Endothelial cell (in vitro differentiated cells): Measurements from ENCODE around the gene SCAPER. TPM values are rescaled to one million over a fixed set of nuclear protein-coding genes. Genes with fewer than 3 reads are reported as not detected.

ENCODE experiments used
- DNase-seq: peaks from one replicate; pipeline ENCODE4 v3.0.0; 2021; ENCODE audit warnings: low spot score
- H3K27ac Mint-ChIP-seq: one replicate; pipeline ENCODE4 v1.8.0; 2021; ENCODE audit warnings: mixed read lengths, inconsistent platforms; ENCODE audit not compliant: unreplicated experiment
- H3K27me3 Mint-ChIP-seq: one replicate; pipeline ENCODE4 v1.8.0; 2021; ENCODE audit warnings: mild to moderate bottlenecking, moderate library complexity, mixed read lengths, inconsistent platforms; ENCODE audit not compliant: unreplicated experiment
- H3K36me3 Mint-ChIP-seq: one replicate; pipeline ENCODE4 v1.8.0; 2021; ENCODE audit warnings: mild to moderate bottlenecking, low read depth, mixed read lengths, inconsistent platforms; ENCODE audit not compliant: unreplicated experiment
- H3K4me1 Mint-ChIP-seq: one replicate; pipeline ENCODE4 v1.8.0; 2021; ENCODE audit warnings: mild to moderate bottlenecking, mixed read lengths, inconsistent platforms; ENCODE audit not compliant: unreplicated experiment
- H3K4me3 Mint-ChIP-seq: one replicate; pipeline ENCODE4 v1.8.0; 2021; ENCODE audit warnings: mild to moderate bottlenecking, mixed read lengths, inconsistent platforms; ENCODE audit not compliant: unreplicated experiment
- H3K9me3 Mint-ChIP-seq: one replicate; pipeline ENCODE4 v1.8.0; 2021; ENCODE audit warnings: mixed read lengths, inconsistent platforms; ENCODE audit not compliant: unreplicated experiment
- CTCF ChIP-seq: fragments of 200-600 bp; sonication (generic); IDR thresholded peaks from one replicate; pipeline ENCODE4 v1.5.0; 2021; ENCODE audit warnings: antibody characterized with exemption; ENCODE audit not compliant: unreplicated experiment
- total RNA-seq: library from RNA; stranded (reverse); fragmentation: NEBNext Ultra II Directional; extraction: Animal tissue kit (Norgen Biotek cat#: 25700); gene quantifications from one replicate; pipeline ENCODE4 v1.2.1, GENCODE V29; 2021; ENCODE audit not compliant: unreplicated experiment

The SCAPER gene
- total RNA-seq, 1 donor from 2014 or later, result 18.1 TPM

GRCh38 chr15:76384409-76384808 lies 520.7 kb downstream of the SCAPER start:
- H3K27ac Mint-ChIP-seq, result no peak overlapping the region
- peaks cover 4% of the 10 kb centered on the region for H3K27me3 Mint-ChIP-seq

GRCh38 chr15:76382987-76383728 lies 522.0 kb downstream of the SCAPER start:
- no peak for TF ChIP-seq CTCF
- Mint-ChIP-seq H3K27me3 (peaks cover 4% of the 10 kb centered on the region), H3K27ac (no peak overlapping the region), H3K4me1 (peaks cover 17% of the 10 kb centered on the region), H3K4me3 (no peak overlapping the region), H3K9me3 (no peaks in the 10 kb centered on the region), H3K36me3 (no peaks in the 10 kb centered on the region)
- DNase-seq, result no peak

More at GRCh38 chr15:76384409-76384808, 520.7 kb downstream of the SCAPER start:
- Mint-ChIP-seq H3K4me1 (peaks cover 8% of the 10 kb centered on the region), H3K36me3 (no peaks in the 10 kb centered on the region), H3K4me3 (no peak overlapping the region), H3K9me3 (no peaks in the 10 kb centered on the region)
- no peak for TF ChIP-seq CTCF
- no peak for DNase-seq

- no peak overlapping the region for H3K4me3 Mint-ChIP-seq
Measured at GRCh38 chr15:76381366-76381765, 523.8 kb downstream of the SCAPER start.

GRCh38 chr15:76380249-76380648 lies 524.9 kb downstream of the SCAPER start:
- H3K36me3 Mint-ChIP-seq, result no peaks in the 10 kb centered on the region
- H3K27me3 Mint-ChIP-seq, result peaks cover 3% of the 10 kb centered on the region
- DNase-seq, result no peak
- H3K4me3 Mint-ChIP-seq, result no peak overlapping the region
- no peak for TF ChIP-seq CTCF
- H3K9me3 Mint-ChIP-seq, result no peaks in the 10 kb centered on the region
- no peak overlapping the region for H3K27ac Mint-ChIP-seq
- H3K4me1 Mint-ChIP-seq, result peaks cover 17% of the 10 kb centered on the region

More at GRCh38 chr15:76381366-76381765, 523.8 kb downstream of the SCAPER start:
- Mint-ChIP-seq H3K27ac (no peak overlapping the region), H3K36me3 (no peaks in the 10 kb centered on the region), H3K9me3 (no peaks in the 10 kb centered on the region), H3K4me1 (peaks cover 17% of the 10 kb centered on the region), H3K27me3 (peaks cover 4% of the 10 kb centered on the region)
- no peak for TF ChIP-seq CTCF
- DNase-seq, result no peak

GRCh38 chr15:76378691-76379090 lies 526.4 kb downstream of the SCAPER start:
- Mint-ChIP-seq H3K27ac (no peak overlapping the region), H3K4me3 (no peak overlapping the region), H3K9me3 (no peaks in the 10 kb centered on the region), H3K27me3 (peaks cover 1% of the 10 kb centered on the region), H3K36me3 (no peaks in the 10 kb centered on the region), H3K4me1 (peaks cover 17% of the 10 kb centered on the region)
- DNase-seq, result no peak
- TF ChIP-seq CTCF, result no peak
